OCI-LY1 (cell line): ENCODE data around the gene MUC13.
"Not testable (repeated sequence)": the region's sequence is repeated elsewhere in the genome, so short reads cannot be mapped to it uniquely, and the experiment has no call there.

ENCODE experiments used
- H2AFZ ChIP-seq: fragments of 200-600 bp; sonication (generic), shearing (Covaris generic); 2 replicates; pipeline ENCODE4 v1.6.0; 2014; ENCODE audit warnings: antibody characterized with exemption, mild to moderate bottlenecking, low read length
- H3F3A ChIP-seq: fragments of 200-600 bp; sonication (generic), shearing (Covaris generic); 2 replicates; pipeline ENCODE4 v1.6.0; 2014; ENCODE audit warnings: mild to moderate bottlenecking, antibody characterized with exemption, low read length, moderate library complexity; ENCODE audit not compliant: insufficient read depth
- H3K27ac ChIP-seq: fragments of 200-600 bp; sonication (generic); 2 replicates; pipeline ENCODE4 v1.5.1; 2014; ENCODE audit warnings: low read length, mixed run types, mild to moderate bottlenecking, low read depth; ENCODE audit not compliant: poor library complexity, severe bottlenecking
- H3K27me3 ChIP-seq: fragments of 200-600 bp; sonication (generic); 2 replicates; pipeline ENCODE4 v1.6.0; 2014; ENCODE audit warnings: antibody characterized with exemption, mild to moderate bottlenecking, low read length, moderate library complexity; ENCODE audit not compliant: insufficient read depth
- H3K36me3 ChIP-seq: fragments of 200-600 bp; sonication (generic); 2 replicates; pipeline ENCODE4 v1.6.1; 2014; ENCODE audit warnings: mild to moderate bottlenecking, antibody characterized with exemption, low read length, moderate library complexity, mixed read lengths; ENCODE audit not compliant: insufficient read depth
- H3K4me1 ChIP-seq: fragments of 200-600 bp; sonication (generic); 2 replicates; pipeline ENCODE4 v1.5.1; 2014; ENCODE audit warnings: mild to moderate bottlenecking, low read length, moderate library complexity; ENCODE audit not compliant: insufficient read depth, severe bottlenecking
- H3K4me2 ChIP-seq: fragments of 200-600 bp; sonication (generic), shearing (Covaris generic); 2 replicates; pipeline ENCODE4 v1.6.1; 2014; ENCODE audit warnings: low read length
- H3K4me3 ChIP-seq: fragments of 200-600 bp; sonication (generic); 2 replicates; pipeline ENCODE4 v1.5.1; 2014; ENCODE audit warnings: low read length, low read depth, mild to moderate bottlenecking, mixed read lengths; ENCODE audit not compliant: poor library complexity, severe bottlenecking
- H3K79me2 ChIP-seq: fragments of 200-600 bp; shearing (Covaris generic); 2 replicates; pipeline ENCODE4 v1.6.1; 2016; ENCODE audit warnings: mixed run types, low read length, mixed read lengths; ENCODE audit not compliant: insufficient read depth
- H3K9ac ChIP-seq: fragments of 200-600 bp; sonication (generic), shearing (Covaris generic); 2 replicates; pipeline ENCODE4 v1.6.1; 2014; ENCODE audit warnings: mild to moderate bottlenecking, low read length, mixed read lengths
- H3K9me2 ChIP-seq: fragments of 200-600 bp; sonication (generic), shearing (Covaris generic); 2 replicates; pipeline ENCODE4 v1.6.1; 2014; ENCODE audit warnings: low read depth, mild to moderate bottlenecking, low read length, mixed read lengths
- H3K9me3 ChIP-seq: fragments of 200-600 bp; shearing (Covaris generic); 2 replicates; pipeline ENCODE4 v1.6.1; 2014; ENCODE audit warnings: low read length, mixed read lengths
- H4K20me1 ChIP-seq: fragments of 200-600 bp; sonication (generic), shearing (Covaris generic); 2 replicates; pipeline ENCODE4 v1.6.0; 2016; ENCODE audit warnings: mild to moderate bottlenecking, low read length; ENCODE audit not compliant: insufficient read depth
- CTCF ChIP-seq: fragments of 200-600 bp; sonication (generic), shearing (Covaris generic); IDR thresholded peaks from 2 replicates; pipeline ENCODE4 v1.5.1; 2017; ENCODE audit warnings: mild to moderate bottlenecking, antibody characterized with exemption, low read length, moderate library complexity, mixed read lengths
- EZH2 ChIP-seq: fragments of 200-600 bp; sonication (generic), shearing (Covaris generic); IDR thresholded peaks from 2 replicates; pipeline ENCODE4 v1.8.0; 2017; ENCODE audit warnings: borderline replicate concordance, mixed run types, mild to moderate bottlenecking, antibody characterized with exemption, low read length, moderate library complexity, mixed read lengths

MUC13 gene

GRCh38 chr3:124962403-124962940, 27.9 kb upstream of the MUC13 start:
- H3K9ac ChIP-seq, result no peak overlapping the region
- no peaks in the 10 kb centered on the region for H4K20me1 ChIP-seq
- H3K9me2 ChIP-seq, result no peaks in the 10 kb centered on the region
- no peak overlapping the region for H3K4me3 ChIP-seq
- H3K27ac ChIP-seq, result no peak overlapping the region
- H3K4me1 ChIP-seq, result no peaks in the 10 kb centered on the region
- TF ChIP-seq EZH2 (no peak), CTCF (no peak)
- H2AFZ ChIP-seq, result no peak overlapping the region
- no peaks in the 10 kb centered on the region for H3F3A ChIP-seq
- H3K79me2 ChIP-seq, result no peaks in the 10 kb centered on the region
- no peaks in the 10 kb centered on the region for H3K36me3 ChIP-seq
- H3K9me3 ChIP-seq, result no peaks in the 10 kb centered on the region
- H3K4me2 ChIP-seq, result no peak overlapping the region
- no peaks in the 10 kb centered on the region for H3K27me3 ChIP-seq

GRCh38 chr3:124960698-124961097, 26.1 kb upstream of the MUC13 start:
- Histone ChIP-seq H2AFZ (no peak overlapping the region), H3K27ac (no peak overlapping the region), H3K4me1 (no peaks in the 10 kb centered on the region), H3K9me3 (no peaks in the 10 kb centered on the region), H4K20me1 (no peaks in the 10 kb centered on the region), H3K36me3 (no peaks in the 10 kb centered on the region), H3K27me3 (no peaks in the 10 kb centered on the region), H3F3A (no peaks in the 10 kb centered on the region), H3K4me2 (no peak overlapping the region), H3K9me2 (no peaks in the 10 kb centered on the region), H3K79me2 (no peaks in the 10 kb centered on the region), H3K4me3 (no peak overlapping the region), H3K9ac (no peak overlapping the region)
- no peak for TF ChIP-seq CTCF
- TF ChIP-seq EZH2, result no peak

- H3K9ac ChIP-seq, result no peak overlapping the region
- no peaks in the 10 kb centered on the region for H3K27me3 ChIP-seq
- no peaks in the 10 kb centered on the region for H3K9me2 ChIP-seq
- H4K20me1 ChIP-seq, result no peaks in the 10 kb centered on the region
- no peaks in the 10 kb centered on the region for H3F3A ChIP-seq
- no peak for TF ChIP-seq EZH2
- no peak for TF ChIP-seq CTCF
- no peaks in the 10 kb centered on the region for H3K4me1 ChIP-seq
- no peak overlapping the region for H3K4me2 ChIP-seq
- no peaks in the 10 kb centered on the region for H3K36me3 ChIP-seq
- H3K79me2 ChIP-seq, result no peaks in the 10 kb centered on the region
- no peak overlapping the region for H3K4me3 ChIP-seq
- no peak overlapping the region for H2AFZ ChIP-seq
- H3K27ac ChIP-seq, result no peak overlapping the region
- no peaks in the 10 kb centered on the region for H3K9me3 ChIP-seq
Observed at GRCh38 chr3:124960105-124960504, 25.6 kb upstream of the MUC13 start.

- not testable (repeated sequence) for H3K4me3 ChIP-seq, H3K9me3 ChIP-seq, H3K27ac ChIP-seq, H3K4me1 ChIP-seq, H3F3A ChIP-seq, H3K27me3 ChIP-seq, H2AFZ ChIP-seq, H3K9me2 ChIP-seq, H3K9ac ChIP-seq, H3K79me2 ChIP-seq, H3K4me2 ChIP-seq, H4K20me1 ChIP-seq, H3K36me3 ChIP-seq
Observed at GRCh38 chr3:124957951-124958350, 23.4 kb upstream of the MUC13 start.
